Measurements from ENCODE around the gene PRR7. TPM values are rescaled to one million over a fixed set of nuclear protein-coding genes. Genes with fewer than 3 reads are reported as not detected.
A peak's percentile ranks its signal among the peaks of the same experiment; 100 is the strongest.

PRR7 gene
- total RNA-seq, 1 donor from 2014 or later, result 12.1 TPM

DNA sequence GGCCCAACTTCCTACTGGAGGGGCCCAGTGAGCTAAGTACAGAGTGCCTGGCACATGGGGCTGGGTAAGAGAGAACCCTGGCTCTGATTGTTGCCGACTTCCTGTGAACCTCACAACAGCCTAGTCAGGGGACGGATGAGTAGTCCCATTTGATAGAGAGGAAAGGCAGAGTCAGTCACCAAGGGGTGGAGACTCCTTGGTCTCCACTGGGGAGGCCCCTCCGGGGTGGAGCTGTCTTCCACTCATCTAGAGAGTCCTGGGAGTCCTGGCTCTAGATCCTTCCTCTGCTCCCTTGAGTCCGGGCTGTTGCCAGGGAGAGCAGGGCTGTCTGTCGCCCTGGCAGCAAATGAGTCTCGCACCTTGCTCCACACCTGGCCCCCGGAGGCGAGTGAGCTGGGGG lies 12.2 kb upstream of the PRR7 start:
- intact Hi-C loops (cut with micrococcal nuclease), result loop anchor here (1.0 kb wide), 1 partner anchor 10 kb away; no protein-coding TSS in a partner anchor
- peaks cover 89% of the 10 kb centered on the region for H3K36me3 Mint-ChIP-seq (ENCODE audit: low read depth)
- peak overlapping the region; percentile 51 for H3K4me3 Mint-ChIP-seq (ENCODE audit: low read depth)
- DNase-seq (ENCODE audit: low spot score), result no peak
- H3K4me1 Mint-ChIP-seq (ENCODE audit: low read depth), result peaks cover 46% of the 10 kb centered on the region
- H3K27me3 Mint-ChIP-seq (ENCODE audit: low read depth), result no peaks in the 10 kb centered on the region
- H3K9me3 Mint-ChIP-seq, result no peaks in the 10 kb centered on the region
- peak overlapping the region; percentile 83 for H3K27ac Mint-ChIP-seq

DNA sequence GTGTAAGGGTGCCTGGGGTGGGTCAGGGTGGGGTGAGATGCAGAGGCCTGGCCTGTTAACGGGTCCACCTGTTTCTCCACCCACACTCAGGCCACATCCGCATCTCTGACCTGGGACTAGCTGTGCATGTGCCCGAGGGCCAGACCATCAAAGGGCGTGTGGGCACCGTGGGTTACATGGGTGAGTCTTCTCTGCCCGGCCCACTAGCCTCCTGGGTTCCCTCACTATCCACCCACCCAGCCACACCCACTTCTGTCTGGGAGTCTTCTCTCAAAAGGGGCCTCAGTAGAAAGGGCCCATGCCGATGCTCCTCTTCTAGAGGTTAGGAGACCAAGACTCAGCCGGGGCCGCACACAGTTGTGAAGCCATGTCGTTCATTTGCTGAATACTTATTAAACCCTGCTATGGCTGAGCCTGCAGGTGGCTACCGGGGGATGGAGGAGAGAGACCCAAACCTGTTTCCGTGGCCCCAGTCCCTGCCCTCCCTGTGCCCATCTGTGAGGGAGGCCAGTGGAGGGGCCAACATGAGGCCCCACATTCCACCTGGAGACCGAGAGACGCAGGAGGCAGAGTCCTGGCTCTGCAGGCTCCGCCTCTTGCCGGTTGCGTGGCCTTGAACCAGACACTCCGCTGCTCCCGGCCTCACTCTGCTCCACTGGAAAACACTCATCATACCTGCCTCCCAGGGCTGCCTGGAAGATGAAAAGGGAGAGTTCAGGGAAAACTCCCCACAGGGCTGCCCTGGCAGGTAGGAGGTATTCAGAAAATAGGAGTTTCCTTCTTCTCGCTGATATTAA lies 11.5 kb upstream of the PRR7 start:
- H3K9me3 Mint-ChIP-seq, result no peaks in the 10 kb centered on the region
- intact Hi-C loops (cut with micrococcal nuclease), result loop anchor here (1.0 kb wide), 1 partner anchor 9 kb away; no protein-coding TSS in a partner anchor
- DNase-seq (ENCODE audit: low spot score), result no peak
- peaks cover 46% of the 10 kb centered on the region for H3K4me1 Mint-ChIP-seq (ENCODE audit: low read depth)
- H3K4me3 Mint-ChIP-seq (ENCODE audit: low read depth), result no peak overlapping the region
- H3K27me3 Mint-ChIP-seq (ENCODE audit: low read depth), result no peaks in the 10 kb centered on the region
- H3K27ac Mint-ChIP-seq, result no peak overlapping the region
- peaks cover 89% of the 10 kb centered on the region for H3K36me3 Mint-ChIP-seq (ENCODE audit: low read depth)

DNA sequence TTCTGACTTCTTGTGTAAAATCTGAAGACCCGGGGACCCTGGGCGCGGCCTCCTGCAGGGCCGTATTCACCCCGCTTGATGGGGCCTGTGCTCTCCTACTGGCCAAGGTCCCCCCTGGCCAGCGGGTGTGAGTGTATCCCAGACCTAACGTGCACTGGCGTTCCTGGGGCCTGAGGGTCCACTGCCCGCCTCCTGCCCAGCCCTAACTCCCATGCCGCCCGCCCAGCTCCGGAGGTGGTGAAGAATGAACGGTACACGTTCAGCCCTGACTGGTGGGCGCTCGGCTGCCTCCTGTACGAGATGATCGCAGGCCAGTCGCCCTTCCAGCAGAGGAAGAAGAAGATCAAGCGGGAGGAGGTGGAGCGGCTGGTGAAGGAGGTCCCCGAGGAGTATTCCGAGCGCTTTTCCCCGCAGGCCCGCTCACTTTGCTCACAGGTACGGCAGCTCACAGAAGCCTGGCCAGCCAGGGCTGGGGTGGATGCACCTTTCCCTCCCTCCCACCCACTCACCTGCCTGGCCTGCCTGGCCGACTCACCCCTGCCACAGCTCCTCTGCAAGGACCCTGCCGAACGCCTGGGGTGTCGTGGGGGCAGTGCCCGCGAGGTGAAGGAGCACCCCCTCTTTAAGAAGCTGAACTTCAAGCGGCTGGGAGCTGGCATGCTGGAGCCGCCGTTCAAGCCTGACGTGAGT lies 10.6 kb upstream of the PRR7 start:
- DNase-seq (ENCODE audit: low spot score), result no peak
- Mint-ChIP-seq H3K4me1 (ENCODE audit: low read depth) (peaks cover 41% of the 10 kb centered on the region), H3K36me3 (ENCODE audit: low read depth) (peaks cover 86% of the 10 kb centered on the region), H3K9me3 (no peaks in the 10 kb centered on the region), H3K27ac (no peak overlapping the region), H3K27me3 (ENCODE audit: low read depth) (no peaks in the 10 kb centered on the region), H3K4me3 (ENCODE audit: low read depth) (no peak overlapping the region)
- intact Hi-C loops (cut with micrococcal nuclease), result no loop called here

DNA sequence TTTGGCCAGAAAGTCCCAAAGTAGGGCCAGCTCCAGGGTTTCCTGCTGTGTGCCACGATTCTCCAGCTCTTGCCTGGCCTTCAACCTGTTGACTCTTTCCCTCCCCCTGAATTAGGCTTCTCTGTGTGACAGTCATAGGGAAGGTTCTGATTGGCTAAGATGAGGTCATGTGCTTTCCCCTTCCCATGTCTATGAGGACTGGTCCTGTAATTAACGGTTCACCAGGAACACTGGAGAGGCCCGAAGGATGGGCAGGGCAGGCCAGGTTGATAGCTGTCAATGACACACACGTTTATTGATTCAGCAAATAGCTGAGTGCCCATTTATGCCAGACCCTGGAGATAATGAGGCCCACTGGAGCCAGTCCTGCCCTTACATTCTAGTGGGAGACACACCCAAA lies 9.0 kb upstream of the PRR7 start:
- H3K27ac Mint-ChIP-seq, result peak overlapping the region; percentile 12
- H3K9me3 Mint-ChIP-seq, result no peaks in the 10 kb centered on the region
- H3K36me3 Mint-ChIP-seq (ENCODE audit: low read depth), result peaks cover 86% of the 10 kb centered on the region
- H3K27me3 Mint-ChIP-seq (ENCODE audit: low read depth), result no peaks in the 10 kb centered on the region
- H3K4me3 Mint-ChIP-seq (ENCODE audit: low read depth), result no peak overlapping the region
- intact Hi-C loops (cut with micrococcal nuclease), result no loop called here
- DNase-seq (ENCODE audit: low spot score), result no peak
- H3K4me1 Mint-ChIP-seq (ENCODE audit: low read depth), result peaks cover 29% of the 10 kb centered on the region

DNA sequence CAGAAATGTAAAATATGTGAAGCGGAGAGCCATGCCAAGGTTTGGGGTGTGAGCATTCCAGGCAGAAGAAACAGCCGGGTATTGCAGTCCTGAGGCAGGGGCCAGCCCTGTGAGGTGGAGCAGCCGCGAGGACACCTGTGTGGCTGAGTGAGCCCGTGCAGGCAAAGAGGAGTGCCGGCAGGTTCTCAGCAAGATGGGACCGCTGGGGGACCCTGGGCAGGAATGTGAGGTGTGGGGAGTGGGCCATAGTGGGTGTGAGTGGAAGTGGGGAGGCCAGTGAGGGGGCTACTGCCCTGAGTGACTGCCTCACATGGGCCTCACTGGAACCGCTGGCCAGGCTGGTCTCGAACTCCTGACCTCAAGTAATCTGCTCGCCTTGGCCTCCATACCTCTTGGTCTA lies 8.1 kb upstream of the PRR7 start:
- DNase-seq (ENCODE audit: low spot score), result no peak
- Mint-ChIP-seq H3K27me3 (ENCODE audit: low read depth) (no peaks in the 10 kb centered on the region), H3K36me3 (ENCODE audit: low read depth) (peaks cover 82% of the 10 kb centered on the region), H3K9me3 (no peaks in the 10 kb centered on the region), H3K4me3 (ENCODE audit: low read depth) (no peak overlapping the region), H3K4me1 (ENCODE audit: low read depth) (peaks cover 24% of the 10 kb centered on the region), H3K27ac (peak overlapping the region; percentile 26)
- intact Hi-C loops (cut with micrococcal nuclease), result no loop called here

DNA sequence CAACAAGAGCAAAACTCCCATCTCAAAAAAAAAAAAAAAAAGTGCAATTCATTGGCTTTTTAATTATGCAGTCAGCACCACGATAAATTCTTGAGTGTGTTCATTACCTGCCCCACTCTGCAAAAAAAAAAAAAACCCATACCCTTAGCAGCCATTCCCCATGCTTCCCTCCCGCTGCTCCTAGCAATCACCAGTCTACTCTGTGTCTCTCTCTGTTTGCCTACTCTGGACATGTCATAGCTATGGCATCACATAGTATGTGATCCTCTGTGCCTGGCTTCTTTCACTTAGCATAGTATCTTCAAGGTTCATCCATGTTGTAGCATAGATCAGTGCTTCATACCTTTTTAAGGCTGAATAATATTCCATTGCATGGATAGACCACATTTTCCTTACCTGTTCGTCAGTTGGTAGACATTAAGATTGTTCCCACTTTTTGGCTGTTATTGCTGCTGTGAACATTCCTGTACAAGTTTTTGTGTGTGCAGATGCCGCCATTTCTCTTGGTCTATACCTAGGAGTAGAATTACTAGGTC lies 7.0 kb upstream of the PRR7 start:
- intact Hi-C loops (cut with micrococcal nuclease), result no loop called here
- no peak overlapping the region for H3K4me3 Mint-ChIP-seq (ENCODE audit: low read depth)
- peak overlapping the region; percentile 45 for H3K27ac Mint-ChIP-seq
- H3K9me3 Mint-ChIP-seq, result no peaks in the 10 kb centered on the region
- DNase-seq (ENCODE audit: low spot score), result no peak
- peaks cover 73% of the 10 kb centered on the region for H3K36me3 Mint-ChIP-seq (ENCODE audit: low read depth)
- H3K4me1 Mint-ChIP-seq (ENCODE audit: low read depth), result peaks cover 25% of the 10 kb centered on the region
- H3K27me3 Mint-ChIP-seq (ENCODE audit: low read depth), result no peaks in the 10 kb centered on the region

DNA sequence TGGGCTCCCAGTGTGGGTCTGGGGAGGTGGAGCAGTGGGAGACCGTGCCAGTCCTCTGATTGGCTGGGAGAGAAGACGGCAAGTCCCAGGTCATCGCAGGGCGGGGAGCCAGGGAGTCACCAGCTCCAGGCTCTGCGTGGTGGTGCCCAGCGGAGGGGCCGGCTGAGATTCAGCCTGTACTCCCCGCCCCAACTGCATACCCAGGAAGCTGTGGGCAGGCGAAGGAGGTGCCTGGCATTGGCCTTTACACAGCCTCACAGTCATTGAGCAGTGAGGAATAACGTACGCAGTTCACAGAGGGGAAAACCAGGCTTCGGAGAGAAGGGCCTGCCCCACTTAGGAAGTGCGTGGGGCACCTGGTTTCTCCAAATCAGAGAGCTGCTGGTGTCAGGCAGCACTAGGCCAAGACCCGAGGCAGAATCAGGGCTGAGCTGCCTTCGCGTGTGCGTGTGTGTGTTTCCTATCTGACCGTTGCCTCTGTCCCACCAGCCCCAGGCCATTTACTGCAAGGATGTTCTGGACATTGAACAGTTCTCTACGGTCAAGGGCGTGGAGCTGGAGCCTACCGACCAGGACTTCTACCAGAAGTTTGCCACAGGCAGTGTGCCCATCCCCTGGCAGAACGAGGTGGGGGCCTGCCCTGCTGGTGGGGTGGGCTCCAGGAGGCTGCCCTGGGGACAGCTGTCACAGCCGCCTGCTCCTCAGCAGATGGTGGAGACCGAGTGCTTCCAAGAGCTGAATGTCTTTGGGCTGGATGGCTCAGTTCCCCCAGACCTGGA lies 6.2 kb upstream of the PRR7 start:
- Mint-ChIP-seq H3K36me3 (ENCODE audit: low read depth) (peaks cover 65% of the 10 kb centered on the region), H3K27me3 (ENCODE audit: low read depth) (no peaks in the 10 kb centered on the region), H3K4me3 (ENCODE audit: low read depth) (no peak overlapping the region), H3K27ac (peak overlapping the region; percentile 59), H3K4me1 (ENCODE audit: low read depth) (peaks cover 30% of the 10 kb centered on the region), H3K9me3 (no peaks in the 10 kb centered on the region)
- intact Hi-C loops (cut with micrococcal nuclease), result no loop called here
- no peak for DNase-seq (ENCODE audit: low spot score)

DNA sequence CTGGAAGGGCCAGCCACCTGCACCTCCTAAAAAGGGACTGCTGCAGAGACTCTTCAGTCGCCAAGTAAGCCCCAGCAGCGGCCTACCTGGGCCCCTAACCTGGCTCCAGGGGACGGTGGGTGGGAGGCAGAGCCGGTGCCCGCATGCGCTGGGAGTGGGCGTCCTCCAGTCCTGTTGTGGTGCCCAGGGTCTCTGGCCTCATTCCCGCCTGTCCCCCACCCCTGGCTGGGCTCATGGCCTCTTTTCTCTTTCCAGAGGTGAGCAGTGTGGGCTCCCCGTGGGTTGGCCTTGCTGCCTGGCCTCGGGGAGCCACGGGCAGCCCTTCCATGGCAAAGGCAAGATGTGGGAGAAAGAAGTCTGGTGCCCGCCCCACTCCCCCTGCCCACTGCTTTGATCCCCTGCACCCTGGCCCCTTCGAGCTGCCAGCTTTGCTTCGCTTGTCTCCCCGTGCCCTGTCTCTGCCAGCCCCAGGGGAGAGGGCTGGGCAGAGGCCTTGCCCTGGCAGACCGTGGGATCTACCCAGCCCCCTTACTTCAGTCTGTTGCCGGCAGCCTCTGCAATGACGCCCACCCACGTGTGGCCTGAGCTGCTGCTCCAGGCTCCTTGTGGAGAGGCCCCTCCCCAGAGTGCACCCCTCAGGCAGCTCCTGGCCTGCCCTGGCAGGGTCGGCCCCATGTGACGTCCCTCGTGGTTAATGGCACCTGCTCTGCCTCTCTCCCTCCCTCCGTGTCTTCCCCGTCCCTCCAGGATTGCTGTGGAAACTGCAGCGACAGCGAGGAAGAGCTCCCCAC lies 5.4 kb upstream of the PRR7 start:
- H3K36me3 Mint-ChIP-seq (ENCODE audit: low read depth), result peaks cover 59% of the 10 kb centered on the region
- DNase-seq (ENCODE audit: low spot score), result no peak
- H3K9me3 Mint-ChIP-seq, result no peaks in the 10 kb centered on the region
- no peaks in the 10 kb centered on the region for H3K27me3 Mint-ChIP-seq (ENCODE audit: low read depth)
- H3K4me1 Mint-ChIP-seq (ENCODE audit: low read depth), result peaks cover 37% of the 10 kb centered on the region
- intact Hi-C loops (cut with micrococcal nuclease), result no loop called here
- H3K4me3 Mint-ChIP-seq (ENCODE audit: low read depth), result no peak overlapping the region
- H3K27ac Mint-ChIP-seq, result no peak overlapping the region

DNA sequence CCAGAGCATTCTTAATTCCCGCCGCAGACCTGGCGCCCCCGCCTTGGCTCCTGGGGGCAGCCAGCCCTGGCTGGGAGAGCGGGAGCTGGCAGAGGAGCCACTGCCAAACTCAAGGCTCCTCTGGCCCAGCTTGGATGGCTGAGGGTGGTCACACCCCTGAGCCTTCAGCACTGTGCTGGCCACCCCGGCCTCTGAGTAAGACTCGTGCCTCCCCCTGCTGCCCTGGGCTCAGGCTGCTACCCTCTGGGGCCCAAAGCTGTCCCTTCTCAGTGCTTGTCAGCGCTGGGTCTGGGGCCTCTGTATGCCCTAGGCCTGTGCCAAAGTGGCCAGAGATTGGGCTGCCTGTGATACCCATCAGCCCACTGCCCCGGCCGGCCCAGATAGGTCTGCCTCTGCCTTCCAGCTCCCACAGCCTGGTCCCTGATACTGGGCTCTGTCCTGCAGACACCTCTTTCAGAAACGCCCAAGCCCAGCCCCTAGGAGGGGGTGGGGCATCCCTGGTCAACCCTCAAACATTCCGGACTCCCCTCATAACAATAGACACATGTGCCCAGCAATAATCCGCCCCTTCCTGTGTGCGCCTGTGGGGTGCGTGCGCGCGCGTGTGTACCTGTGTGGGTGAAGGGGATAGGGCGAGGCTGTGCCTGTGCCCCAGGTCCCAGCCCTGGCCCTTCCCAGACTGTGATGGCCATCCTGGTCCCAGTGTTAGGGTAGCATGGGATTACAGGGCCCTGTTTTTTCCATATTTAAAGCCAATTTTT lies 4.4 kb upstream of the PRR7 start:
- no peaks in the 10 kb centered on the region for H3K9me3 Mint-ChIP-seq
- H3K27me3 Mint-ChIP-seq (ENCODE audit: low read depth), result no peaks in the 10 kb centered on the region
- peaks cover 36% of the 10 kb centered on the region for H3K4me1 Mint-ChIP-seq (ENCODE audit: low read depth)
- peak overlapping the region; percentile 16 for H3K27ac Mint-ChIP-seq
- intact Hi-C loops (cut with micrococcal nuclease), result no loop called here
- DNase-seq (ENCODE audit: low spot score), result no peak
- peaks cover 49% of the 10 kb centered on the region for H3K36me3 Mint-ChIP-seq (ENCODE audit: low read depth)
- no peak overlapping the region for H3K4me3 Mint-ChIP-seq (ENCODE audit: low read depth)

DNA sequence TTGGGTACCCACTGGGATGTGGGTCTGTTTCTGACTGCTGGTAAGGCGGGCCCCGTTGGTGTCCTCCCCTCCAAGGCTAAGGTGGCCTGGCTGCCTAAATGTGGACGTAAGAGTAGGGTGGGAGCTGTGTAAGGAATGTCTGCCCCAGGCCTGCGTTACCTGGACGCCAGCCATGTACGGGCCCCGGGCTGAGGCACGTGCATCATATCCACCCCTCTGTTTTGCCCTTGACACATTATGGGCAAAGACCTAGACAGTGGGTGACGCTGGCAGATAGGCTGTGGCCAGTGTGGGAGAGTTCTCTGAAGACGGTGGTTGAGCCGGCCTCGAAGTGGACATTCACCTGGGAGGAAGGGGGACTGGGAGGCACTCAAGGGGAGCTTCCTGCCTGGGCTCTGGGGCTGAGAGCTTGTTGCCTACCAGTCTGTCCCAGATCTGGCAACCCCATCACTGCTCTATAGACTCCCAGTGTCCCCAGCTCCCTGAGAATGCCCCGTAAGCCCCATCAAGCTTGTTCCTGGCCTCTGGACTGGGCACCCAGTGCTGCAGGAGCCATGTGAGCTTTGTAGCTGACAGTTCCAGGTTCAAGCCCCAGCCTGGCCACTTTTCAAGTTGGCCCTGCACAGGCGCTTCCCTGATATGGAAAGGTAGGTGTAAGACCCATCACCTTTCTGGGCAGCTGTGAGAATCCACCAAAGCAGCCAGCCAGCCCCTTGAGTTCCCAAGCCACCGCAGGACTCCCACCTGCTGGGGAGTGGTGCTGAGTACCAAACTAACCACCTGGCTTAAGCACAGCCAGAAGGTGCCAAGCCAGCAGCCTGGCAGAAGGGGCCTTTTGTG lies 3.2 kb upstream of the PRR7 start:
- Mint-ChIP-seq H3K4me1 (ENCODE audit: low read depth) (peaks cover 39% of the 10 kb centered on the region), H3K27ac (peak overlapping the region; percentile 38), H3K27me3 (ENCODE audit: low read depth) (peaks cover 2% of the 10 kb centered on the region), H3K9me3 (no peaks in the 10 kb centered on the region), H3K36me3 (ENCODE audit: low read depth) (peaks cover 38% of the 10 kb centered on the region), H3K4me3 (ENCODE audit: low read depth) (no peak overlapping the region)
- intact Hi-C loops (cut with micrococcal nuclease), result no loop called here
- DNase-seq (ENCODE audit: low spot score), result no peak
